Activated T-helper 1 cell treated with Interleukin-2 at 50 U/mL for 16 hours (primary cell): ENCODE results near the gene GNS.

Experiments
- DNase-seq: peaks from one replicate; pipeline ENCODE4 v3.0.0-alpha.2; 2020; ENCODE audit warnings: low read depth

The GNS gene

DNA sequence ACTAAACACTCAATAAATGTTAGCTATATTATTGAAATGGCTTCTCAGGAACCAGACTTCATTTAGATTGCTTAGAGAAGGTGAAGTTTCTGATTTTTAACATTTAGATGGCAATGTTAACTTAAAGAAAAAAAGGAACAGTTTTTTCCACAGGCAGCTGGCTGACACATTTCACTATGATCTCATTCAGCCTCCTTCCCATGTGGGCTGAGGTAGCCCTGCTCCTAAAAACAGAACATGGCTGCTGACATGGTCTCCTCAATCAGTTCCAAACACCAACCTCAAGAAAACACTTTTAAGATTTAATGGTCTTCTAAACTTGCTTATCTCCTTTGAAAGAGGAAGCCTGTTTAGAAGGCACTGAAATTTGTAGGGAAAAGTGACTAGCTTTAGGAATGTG lies 23.8 kb downstream of the GNS start:
- DNase-seq = no peak

DNA sequence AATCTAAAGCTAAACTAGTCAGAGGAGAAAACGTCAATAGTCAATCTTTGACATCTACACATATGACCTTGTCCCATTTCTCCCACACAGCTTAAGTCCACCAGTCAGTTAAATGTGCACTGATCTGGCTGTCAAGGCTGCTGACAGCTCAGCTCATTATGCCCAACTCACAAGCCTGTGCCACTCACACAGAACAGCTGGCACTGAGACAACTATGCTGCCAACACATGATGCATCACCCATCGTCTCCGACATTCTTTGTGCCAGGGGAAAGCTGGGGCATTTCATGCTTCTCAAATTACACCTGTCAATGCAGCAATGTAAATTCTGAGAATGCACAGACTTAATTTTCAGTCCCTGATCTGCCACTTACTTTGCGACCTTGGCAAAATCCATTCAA lies 25.3 kb downstream of the GNS start:
- no peak for DNase-seq

DNA sequence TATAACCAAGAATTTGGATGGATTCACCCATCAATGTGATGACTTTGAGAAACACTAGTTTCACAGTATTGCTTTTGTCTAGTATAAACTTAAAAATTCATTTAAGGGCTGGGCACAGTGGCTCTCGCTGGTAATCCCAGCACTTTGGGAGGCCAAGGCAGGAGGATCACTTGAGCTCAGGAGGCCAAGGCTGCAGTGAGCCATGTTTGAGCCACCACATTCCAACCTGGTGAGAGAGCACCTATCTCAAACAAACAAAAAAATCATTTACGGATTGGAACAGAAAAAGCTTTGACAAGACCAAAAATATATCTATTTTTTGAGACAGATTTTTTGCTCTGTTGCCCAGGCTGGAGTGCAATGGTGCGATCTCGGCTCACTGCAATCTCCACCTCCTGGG lies 27.5 kb downstream of the GNS start:
- no peak for DNase-seq

DNA sequence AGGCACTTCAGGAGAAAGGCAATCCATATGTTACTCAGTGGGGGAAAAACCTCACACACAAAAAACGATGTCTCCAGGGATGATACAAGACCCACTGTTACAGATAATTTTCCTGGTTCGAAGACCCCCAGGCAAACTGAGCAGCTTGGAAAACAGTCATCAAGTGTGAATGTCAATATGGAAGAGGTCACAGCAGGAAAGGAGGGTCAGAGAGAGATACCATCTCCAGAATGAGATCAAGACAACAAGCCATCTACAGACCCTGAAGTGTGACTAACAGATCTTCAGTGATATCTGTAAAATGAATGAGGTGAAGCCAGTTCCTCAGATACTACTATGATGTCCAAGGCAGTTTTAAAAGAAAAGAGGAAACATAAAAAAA lies 28.6 kb downstream of the GNS start:
- no peak for DNase-seq

DNA sequence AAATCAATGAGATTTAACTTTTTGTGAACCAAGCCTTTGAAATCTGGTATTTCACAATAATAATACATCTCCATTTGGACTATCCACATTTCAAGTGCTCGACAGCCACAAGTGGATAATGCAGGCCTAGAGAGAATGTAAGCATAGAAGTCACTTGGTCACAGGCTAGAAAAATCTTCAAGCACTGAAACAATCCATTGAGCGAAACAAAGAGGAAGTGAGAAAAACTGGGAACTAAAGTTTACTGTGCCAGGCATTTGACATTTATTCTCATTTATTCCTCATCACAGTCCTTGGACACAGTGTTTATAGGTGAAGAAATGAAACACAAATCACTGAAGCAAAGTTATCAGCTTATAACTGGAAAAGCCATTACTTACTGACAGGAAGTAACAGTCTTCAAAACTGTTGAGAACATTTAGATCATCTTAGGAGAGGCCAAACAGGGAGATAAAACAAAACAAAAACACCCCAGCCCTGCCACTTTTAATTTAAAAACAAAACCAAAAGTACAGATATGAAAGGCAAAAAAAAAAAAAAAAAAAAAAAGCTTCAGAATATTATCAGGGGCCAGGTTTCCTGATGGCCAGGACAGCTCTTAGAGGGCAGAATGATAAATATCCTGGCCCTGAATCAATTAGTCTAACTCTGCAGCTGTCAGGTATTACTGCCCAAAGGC lies 29.2 kb downstream of the GNS start:
- DNase-seq = no peak

DNA sequence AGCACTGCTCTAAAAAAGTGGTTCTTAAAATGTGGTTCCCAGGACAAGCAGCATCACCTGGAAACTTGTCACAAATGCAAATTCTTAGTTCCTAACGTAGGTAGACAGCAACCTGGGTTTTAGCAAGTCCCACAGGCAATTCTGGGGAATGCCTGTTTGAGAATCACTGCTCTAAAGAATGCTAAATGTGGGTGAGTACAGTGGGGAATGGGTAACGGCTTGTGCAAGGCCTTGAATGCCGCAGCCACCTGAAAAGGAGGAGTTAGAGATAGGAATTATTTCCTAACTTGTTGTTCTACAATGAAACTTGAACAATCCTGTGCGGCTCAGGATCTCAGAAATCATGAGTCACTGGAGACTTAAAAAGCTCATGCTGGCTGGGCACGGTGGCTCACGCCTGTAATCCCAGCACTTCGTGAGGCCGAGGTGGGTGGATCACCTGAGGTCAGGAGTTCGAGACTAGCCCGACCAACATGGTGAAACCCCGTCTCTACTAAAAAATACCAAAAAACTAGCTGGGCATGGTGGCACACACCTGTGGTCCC lies 34.9 kb downstream of the GNS start:
- no peak for DNase-seq

DNA sequence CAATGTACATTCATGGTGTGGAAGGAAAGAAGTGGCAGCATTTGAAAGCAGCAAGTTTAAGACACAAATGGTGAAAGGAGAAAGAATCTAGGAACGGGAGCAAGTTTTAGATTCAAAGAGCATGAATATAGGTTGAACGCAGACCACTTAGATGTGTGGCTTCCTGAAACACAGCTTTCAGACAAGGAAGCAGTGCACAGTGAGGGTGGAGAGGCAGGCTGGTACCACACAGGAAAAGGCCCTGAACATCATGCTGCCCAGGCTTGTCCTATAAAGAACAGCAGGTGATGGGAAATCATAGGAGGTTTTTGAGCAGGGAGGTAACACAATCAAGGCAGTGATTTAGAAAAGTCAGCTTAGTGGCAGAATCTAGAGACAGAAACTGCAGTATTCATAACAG lies 35.6 kb downstream of the GNS start:
- no peak for DNase-seq

DNA sequence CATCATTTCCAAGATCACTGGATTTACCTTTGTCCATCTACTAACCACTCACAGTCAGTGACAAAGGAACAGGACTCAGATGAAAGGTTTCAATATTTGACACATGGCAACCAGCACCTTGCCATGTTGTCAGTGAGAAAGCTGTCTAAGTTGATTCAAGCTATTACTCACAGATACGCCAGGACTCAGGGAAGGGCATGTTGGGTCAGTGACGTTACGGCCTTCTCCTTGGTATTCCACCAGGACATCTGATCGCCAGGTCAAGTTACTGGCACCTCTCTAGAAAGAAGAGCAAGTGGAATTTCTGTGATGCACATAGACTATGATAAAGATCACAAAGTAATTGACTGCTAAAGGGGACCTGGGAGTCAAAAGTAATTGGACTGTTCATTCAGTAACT lies 36.4 kb downstream of the GNS start:
- DNase-seq = no peak

DNA sequence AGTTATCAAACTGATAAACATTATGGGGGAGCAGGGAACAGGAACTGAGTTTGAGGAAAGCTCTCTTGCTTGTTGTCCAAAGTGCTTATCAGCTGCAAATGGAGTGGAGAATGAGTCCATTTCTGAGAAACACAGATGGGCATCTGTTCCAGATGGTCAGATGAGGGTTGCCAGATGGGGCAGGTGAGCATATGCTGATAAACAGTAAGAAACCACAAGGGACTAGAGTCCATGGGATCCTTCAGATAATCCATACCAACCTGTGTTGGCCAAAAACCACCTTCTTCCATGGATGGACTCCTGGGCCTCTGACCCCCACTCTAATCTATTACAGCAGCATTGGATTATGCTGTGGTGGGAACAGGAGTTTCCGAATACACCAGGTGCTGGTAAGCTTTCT lies 38.3 kb downstream of the GNS start:
- no peak for DNase-seq

DNA sequence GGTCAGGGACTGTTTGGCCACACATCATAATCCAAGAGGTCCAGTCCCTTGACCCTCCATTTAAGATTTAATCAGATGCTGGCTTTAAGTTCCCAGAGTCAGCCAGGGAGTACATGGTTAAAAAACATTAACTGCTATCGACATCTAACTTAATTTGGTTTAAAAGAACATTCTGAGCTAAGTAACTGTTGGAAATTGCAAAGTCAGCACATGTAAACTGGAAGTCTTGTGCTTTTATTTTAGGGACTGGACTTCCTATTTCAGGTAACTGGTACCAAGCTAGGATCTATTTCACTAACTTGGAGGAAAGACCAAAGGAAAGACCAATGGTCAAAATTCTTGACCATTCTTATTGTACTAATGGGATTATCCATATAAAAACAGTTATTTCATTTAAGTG lies 40.6 kb downstream of the GNS start:
- DNase-seq = no peak

DNA sequence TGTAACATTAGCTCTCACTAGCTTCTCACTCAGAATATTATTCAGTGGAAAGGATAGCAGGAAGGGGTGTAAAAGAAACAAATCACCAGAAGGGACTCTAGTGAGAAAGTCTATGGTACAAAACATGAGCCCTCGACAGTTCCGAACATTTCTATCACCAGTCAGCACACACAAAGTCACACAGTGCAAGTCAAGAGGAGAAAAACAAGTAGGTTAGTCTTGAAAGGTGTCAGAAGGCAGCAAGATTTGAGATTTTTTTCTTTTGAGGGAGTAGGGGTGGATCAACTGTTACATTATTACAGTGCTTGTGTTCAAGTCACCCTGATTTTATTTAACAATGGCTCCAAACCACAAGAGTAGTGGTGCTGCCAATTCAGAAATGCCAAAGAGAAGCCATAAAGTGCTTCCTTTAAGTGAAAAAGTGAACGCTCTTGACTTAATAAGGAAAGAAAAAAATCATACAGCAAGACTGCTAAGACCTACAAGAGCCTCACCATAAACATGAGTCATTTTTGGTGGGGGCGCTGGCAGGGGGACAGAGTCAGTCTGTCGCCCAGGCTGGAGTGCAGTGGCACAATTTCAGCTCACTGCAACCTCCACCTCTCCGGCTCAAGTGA lies 42.3 kb downstream of the GNS start:
- no peak for DNase-seq

DNA sequence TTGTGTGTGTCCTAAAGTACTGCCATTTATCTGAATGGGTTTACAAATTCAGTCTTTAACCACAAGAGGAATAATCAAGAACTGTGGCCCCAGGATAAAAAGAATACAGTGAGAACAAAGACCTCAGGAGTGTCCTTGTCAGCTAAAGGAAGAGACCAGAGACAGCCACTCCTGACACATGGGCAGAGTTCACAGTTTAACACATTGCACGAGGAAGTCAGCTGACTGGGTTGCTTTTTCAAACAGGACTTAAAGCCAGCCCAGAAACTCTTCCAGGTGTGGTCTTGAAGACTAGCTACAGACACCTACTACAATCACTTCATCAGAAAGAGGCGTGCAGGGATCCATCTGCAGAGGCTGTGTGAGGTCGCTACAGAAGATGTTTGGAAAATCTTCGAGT lies 42.8 kb downstream of the GNS start:
- DNase-seq = no peak

DNA sequence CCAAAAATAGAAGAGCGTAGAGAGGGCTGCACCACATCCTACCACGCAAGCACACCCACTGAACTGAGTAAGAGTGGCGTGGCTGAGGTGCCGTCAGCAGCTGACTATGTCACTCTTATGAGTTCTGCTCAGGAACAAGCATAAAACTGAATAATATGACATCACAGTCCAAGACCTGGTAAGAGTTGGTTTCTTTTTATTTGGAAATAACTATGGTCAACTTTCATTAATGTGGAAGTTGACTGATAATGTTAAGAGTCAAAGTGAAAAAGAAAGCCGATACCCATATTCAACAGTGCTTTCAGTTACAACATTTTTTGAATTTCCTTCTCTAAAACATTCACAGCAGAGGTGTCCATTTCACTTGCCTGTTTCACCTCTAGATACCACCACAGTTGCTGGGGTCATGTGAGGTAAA lies 44.6 kb downstream of the GNS start:
- DNase-seq = no peak

DNA sequence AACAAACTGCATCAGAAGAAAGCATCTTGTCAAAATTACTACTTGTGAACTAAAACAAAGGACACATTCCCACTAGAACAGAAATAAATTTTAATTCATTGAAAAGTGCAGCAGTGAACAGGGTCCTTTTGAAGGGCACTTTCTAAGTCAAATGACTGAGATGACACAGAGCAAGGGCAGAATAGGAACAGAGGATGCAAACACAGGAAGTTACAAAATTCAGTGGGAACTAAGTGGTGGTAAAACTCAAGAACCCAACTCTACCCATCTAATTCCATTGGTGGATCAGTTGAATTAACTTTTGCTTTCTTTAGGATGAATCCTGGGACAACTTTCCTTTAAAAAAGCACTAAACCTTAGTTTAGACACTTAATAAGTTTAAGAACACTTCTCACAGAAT lies 45.8 kb downstream of the GNS start:
- DNase-seq = no peak

DNA sequence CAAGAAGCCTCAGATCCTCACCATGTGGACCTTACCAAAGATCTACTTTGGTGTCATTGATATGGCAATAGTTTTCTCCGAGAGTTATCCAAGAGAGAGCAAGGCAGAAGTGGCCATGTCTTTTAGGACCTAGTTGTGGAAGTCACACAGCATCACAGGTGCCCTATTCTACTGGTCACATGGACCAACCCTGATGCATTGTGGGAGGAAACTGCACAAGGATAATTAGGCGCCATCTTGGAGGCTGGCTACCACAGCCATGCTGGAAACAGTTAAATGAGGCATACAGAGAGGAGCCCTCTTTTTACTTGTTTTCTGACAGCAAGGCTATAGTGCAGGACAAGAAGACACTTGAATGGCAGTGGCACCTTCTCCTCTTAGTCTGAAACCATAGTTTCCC lies 49.8 kb downstream of the GNS start:
- DNase-seq = no peak

DNA sequence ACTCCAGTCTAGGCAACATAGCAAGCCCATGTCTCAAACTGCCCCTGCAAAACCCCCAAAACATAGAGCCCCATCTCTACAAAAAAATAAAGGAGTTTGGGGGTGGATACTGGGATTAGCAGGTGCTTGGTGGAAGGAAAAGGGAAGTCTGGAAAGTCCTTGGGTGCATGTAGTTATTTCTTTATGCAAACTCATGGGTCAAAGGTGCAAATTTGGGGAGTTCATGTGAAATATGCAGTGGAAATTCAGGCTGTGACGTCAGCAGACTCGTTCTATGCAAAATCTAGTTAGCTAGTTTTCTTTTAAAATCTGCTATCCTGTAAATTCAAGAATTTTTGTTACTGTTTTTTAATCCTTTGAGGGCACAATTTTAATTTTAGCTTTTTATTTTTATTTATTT lies 51.3 kb downstream of the GNS start:
- no peak for DNase-seq

DNA sequence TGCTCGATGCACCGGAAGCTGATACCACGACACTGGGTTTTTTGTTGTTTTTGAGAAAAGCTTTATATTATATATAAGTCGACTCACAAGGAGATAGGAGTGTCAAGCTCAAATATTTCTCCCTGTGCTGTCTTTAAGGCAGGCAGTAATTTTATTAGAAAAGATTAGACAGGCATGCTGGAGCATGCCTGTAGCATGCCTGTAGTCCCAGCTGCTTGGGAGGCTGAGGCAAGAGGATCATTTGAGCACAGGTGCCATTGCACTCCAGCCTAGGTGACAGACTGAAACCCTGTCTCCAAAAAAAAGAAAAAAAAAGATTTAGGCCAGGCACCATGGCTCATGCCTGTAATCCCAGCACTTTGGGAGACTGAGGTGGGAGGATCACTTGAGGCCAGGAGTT lies 51.8 kb downstream of the GNS start:
- DNase-seq = no peak

DNA sequence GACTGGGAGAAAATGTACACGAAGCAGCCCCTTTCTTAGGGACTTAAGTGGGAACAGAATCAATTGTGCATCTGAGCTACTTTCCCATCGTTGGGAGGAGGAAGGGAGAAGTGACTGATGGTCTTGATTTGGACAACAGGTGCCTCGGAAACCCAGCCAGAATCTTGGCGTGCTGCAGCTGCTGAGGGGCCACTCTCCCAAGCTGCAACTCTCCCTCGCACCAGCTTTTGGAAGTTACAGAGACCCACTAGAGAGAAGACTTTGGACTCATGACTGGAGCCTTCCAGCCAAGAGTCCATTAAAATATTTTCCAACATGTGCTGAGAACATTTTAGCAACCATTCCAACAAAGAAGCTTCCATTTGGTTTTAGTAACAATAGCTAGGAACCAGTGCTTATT lies 52.3 kb downstream of the GNS start:
- no peak for DNase-seq

DNA sequence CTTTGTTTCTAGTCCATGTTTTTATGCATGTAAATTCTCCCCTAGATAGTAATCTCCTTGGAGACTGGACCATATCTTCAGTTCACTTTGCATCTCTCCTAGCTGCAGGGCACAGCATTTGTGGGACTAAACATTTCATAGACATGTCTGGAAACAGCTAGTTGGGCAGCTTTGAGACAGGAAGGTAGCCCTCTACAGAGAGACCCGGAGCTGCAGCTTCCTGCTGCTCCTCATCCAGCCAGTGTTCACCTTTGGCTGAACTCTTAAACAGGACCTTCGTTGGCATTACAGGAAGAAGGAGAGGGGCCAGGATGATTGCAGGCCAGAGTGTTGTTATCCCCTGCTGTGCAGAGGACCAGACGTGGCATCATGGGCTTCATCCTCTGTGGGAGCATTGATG lies 52.9 kb downstream of the GNS start:
- DNase-seq = no peak

DNA sequence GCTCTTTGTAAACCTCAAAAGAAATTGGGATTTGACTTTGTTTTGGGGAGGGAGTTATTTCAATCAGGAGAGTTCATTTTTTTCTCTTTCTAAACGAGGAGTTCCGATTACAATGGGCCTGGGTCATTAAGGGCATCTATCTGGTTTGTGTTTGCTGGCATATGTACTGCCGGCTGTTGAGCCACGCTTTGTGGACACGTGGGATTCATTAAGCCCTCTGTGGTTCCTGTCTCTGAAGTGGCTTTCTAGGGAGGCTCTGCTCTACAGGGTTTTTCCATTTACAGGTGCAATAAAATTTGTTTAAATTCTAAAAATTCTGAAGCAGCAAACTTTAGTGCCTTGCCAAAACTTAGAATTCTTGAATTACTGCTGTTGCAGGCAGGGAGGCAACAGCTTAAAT lies 57.9 kb downstream of the GNS start:
- no peak for DNase-seq

DNA sequence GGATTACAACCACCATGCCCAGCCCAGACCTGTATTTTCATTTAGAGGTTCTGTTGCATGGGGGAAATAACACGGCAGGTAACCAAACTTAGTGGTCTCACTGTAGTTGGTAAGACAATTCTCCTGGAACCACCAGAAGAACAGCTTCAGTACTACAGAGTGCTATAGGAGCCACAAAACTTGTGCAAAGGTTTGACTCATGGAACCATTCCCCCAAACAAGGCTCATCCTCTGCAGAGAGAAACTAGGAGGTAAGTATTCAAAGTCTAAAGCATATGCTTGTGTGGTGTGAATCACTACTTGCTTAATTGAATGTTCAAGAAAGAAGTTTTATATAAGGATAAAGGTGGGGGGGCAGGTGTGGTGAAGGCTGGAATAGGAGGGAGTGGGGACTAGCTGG lies 58.7 kb downstream of the GNS start:
- DNase-seq = no peak

DNA sequence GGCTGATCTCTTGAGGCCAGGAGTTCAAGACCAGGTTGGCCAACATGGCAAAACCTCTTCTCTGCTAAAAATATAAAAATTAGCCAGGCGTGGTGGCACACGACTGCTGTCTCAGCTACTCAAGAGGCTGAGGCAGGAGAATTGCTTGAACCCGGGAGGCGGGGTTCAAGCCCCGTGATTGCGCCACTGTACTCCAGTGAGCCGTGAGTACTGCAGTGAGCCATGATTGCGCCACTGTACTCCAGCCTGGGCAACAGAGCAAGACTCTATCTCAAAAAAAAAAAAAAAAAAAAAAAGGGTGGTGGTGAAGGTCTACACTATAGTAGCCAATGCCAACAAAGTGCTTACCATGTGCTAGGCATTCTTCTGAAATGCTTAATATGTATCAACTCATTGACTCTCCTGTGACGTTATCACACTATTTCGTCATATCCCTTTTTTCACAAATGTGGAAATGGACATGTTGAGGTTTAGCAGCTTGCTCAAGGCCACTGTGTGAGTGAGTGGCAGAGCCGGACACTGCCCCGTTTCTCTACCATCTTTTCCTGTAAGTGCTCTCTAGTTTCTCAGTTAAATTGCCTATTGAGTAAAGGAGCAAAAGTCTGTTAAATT lies 59.6 kb downstream of the GNS start:
- no peak for DNase-seq

DNA sequence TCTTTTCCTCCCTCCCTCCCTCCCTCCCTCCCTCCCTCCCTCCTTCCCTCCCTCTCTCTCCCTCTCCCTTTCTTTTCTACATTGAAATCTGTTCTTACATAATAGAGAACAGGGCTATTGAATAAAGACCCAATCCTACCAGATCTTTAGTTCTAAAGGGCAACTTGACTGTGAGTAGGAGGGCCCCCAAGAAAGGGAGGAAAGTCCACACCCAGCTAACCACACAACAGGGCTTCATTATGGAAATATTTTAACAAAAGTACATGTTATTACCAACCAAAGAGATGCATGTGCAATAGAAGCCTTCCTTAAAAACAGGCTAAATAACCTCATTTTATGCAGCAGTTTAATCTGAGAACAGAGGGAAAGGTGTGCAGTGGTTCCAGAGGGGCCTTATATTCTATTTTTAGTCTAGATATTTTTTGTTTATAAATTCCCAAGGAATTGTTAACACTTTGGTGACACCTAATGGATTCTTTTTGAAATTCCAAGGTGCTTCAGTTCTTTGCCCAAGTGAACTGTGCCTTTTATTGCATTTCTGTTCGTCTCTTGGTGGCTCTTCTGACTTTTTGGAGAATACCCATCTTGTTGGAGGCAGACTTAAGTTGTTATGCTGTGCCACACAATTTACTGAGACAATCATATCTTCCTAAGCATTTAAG lies 63.0 kb downstream of the GNS start:
- no peak for DNase-seq
